GM04504 (cell line): ENCODE measurements around the gene NCAPG2.

ENCODE experiments used
- DNase-seq: peaks from one replicate; pipeline ENCODE4 v3.0.0-alpha.2; 2012; ENCODE audit warnings: low read depth

NCAPG2 gene

DNA sequence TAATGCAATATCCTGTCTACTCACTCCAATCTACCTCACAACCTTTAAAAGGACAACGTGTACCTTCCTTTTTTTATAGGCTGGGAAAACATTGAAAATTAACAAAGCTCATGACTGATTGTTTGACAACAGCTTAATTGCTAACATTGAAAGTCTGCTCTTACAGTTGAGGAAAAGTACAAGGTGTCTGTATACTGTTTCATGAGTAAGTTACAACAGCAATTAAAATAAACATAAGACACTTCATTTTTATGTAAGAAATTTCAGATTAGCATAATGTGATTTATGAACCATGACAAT lies 28.6 kb upstream of the NCAPG2 start:
- no peak for DNase-seq

DNA sequence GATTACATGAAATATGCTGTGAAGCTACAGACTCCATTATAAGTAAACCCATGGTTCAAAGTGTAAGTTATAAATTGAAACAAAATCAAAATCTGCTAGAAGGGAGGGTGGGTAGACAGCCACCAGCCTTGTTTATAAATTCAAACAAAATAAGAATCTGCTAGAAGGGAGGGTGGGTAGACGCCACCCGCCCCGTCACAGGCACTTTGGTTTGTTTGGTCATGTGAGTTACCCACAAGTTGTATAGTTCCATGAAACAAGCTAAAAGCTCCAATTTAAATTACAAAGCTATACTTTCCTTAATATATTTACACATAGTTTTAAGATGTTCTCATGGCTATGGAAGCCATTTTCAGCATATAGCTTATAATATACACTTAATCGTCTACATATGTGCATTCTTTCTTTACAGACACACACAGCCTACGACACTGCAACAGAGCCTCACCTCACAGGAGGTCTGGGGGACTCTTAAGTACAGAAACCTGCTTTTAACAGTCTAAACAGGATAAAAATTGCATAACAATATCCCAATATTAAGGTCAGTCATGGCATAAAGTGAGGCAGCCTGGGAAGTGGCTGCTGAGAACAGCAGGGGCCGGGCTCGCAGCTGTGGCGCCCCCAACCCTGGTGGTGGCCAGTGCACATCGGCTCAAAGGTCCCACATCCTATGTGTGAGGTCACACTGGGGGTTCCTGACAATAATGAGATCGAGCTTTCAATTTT lies 28.1 kb upstream of the NCAPG2 start:
- no peak for DNase-seq

DNA sequence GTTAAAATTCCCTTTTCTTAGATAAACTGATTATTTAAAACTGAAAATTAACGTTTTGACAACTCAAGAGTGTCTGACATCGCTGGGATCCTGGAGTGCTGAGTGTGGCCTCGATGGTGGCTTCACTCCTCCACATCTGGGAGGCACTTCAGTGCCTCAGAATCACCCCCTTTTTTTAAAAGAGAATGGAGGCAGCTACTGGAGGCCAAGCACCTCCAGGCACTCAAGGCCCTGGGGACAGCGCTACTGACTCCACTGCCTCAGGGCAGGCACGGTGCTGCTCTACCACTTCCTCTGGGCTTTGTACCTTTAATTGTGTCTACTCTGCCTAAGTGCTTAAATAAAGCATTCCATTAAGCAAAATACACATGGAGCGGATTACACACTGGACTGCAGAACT lies 27.2 kb upstream of the NCAPG2 start:
- DNase-seq: no peak

DNA sequence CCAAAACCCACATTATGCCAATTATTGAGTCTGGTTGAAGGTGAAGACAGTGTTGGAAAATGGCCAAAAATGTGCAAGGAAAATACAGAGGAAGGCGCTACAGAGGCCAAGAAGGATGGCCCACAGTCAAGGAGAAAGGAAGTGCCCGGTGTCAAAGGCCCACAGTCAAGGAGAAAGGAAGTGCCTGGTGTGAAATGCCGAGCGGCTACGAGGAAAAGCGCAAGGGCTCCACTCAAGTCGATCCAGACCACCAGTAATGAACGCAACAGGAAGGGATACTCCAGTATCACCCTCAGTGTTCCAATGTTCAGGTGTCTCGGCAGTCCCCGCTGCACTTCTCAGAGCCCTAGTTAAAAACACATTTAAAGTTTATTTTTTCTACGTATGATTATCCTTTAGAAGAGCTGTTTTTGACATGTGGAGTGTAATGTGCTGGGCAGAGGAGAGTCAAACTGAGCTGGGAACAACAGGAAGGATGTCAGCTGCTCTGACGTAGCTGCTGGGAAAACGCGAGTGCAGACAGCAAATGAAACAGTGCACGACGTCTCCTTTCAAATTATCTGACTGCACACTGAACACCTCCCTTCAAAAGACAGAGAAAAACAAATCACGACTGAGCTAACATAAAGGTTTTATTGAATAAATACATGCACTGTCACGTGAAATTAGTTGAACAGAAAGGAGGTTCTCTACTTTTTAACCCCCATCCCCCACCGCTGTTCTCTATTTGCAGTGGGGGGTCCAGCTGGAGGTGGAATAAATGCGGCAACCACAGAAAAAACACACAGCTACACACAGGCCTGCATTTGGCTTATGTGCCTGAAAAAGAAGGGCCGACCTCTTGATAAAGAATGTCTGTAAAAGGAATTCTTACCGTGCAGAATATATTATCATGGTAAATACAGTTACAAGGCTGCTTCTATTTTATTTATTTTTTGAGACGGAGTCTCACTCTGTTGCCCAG lies 26.1 kb upstream of the NCAPG2 start:
- no peak for DNase-seq

DNA sequence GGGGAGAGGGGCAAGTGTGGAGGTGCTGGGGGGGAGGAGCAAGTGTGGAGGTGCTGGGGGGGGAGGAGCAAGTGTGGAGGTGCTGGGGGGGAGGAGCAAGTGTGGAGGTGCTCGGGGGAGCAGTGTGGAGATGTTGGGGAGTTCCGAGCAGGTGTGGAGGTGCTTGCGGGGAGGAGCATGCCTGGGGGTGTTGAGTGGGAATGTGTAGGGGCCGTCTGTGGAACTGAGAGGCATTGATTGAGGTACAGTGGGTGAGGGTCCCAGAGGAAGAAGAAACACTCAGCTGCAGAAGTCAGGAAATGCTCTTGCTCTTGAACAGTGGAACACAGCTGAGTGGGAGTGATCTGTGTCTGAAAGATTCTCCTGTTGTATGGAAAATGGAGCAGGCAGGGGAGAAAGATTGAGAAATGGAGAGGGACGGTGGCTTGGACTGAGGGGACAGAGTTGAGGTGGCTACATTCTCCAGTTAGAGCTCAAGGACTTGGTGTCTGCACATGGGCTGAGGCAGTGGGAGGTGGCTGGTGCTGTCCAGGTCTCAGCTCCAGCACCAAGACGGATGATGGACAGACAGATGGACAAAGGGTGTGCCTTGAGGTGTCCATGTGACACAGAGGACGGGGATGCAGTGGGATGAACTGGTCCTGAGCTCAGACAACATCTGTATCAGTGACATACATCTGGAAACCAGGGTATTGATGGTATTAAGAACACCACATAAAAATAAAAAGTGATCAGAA lies 25.2 kb upstream of the NCAPG2 start:
- no peak for DNase-seq

DNA sequence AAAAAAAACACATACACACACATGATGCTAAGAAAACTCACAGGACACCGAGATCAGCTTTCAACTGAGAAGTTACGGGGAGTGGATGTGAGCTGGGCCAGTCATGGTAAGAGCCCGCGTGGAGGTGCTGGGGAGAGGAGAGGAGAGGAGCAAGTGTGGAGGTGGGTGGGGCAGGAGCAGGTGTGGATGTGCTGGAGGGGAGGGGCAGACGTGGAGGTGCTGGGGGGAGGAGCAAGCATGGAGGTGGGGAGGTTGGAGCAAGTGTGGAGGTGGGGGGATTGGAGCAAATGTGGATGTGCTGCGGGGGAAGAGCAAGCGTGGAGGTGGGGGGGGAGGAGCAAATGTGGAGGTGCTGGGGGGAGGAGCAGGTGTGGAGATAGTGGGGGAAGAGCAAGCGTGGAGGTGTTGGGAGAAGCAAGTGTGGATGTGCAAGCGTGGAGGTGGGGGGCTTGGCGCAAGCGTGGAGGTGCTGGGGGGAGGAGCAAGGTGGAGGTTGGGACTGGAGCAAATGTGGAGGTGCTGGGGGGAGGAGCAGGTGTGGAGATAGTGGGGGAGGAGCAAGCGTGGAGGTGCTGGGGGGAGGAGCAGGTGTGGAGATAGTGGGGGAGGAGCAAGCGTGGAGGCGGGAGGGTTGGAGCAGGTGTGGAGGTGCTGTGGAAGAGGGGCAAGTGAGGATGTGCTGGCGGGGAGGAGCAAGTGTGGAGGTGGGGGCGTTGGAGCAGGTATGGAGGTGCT lies 24.5 kb upstream of the NCAPG2 start:
- no peak for DNase-seq

DNA sequence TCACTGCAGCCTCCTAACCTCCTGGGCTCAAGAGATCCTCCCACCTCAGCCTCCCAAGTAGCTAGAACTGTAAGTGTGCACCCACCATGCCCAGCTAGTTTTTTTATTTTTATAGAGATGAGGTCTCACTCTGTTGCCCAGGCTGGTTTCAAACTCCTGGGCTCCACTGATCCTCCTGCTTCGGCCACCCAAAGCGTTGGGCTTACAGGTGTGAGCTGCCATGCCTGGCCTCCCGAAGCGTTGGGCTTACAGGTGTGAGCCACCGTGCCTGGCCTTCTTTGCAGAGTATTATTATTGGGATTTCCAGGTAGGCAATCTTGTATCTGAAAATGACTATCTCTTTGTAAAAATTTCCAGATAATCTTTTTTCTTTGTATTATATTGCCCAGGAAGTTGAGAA lies 23.1 kb upstream of the NCAPG2 start:
- no peak for DNase-seq

DNA sequence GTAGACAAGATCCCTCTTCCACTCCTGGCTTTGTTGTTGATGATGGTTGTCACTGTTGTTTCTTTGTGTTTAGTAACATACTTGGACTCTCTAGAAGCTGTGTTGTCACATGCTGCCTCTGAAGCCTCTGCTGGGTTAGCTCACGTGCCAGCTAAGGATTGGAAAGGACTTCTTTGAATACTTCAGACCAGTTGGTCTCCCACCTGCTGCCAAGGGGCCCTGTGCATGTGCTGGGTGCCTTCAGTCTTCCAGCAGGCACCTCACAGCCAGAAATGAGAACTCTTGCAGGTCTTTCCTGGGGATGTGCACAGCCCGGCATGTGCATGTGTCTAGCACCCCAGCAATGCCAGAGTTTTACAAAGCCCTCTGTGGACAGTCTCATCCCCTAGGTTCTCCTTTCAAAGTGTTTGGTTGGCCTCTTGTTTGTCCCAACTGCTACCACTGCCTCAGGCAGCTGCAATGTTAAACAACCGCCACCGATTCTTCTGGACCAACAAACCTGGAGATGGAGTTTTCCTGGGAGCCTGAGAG lies 21.7 kb upstream of the NCAPG2 start:
- no peak for DNase-seq

DNA sequence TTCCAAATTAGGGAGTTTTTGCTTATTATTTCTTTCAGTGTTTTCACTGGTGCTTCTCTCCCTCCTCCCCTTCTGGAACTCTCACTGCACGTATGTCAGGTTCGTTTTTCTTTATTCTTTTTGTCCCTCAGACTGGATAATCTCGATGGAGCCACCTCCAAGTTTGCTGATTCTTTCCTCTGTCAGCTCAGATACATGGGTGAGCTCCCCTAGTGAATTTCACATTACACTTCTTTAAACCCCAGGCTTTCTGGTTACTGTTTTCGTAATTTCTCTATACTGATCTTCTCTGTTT lies 20.8 kb upstream of the NCAPG2 start:
- no peak for DNase-seq

DNA sequence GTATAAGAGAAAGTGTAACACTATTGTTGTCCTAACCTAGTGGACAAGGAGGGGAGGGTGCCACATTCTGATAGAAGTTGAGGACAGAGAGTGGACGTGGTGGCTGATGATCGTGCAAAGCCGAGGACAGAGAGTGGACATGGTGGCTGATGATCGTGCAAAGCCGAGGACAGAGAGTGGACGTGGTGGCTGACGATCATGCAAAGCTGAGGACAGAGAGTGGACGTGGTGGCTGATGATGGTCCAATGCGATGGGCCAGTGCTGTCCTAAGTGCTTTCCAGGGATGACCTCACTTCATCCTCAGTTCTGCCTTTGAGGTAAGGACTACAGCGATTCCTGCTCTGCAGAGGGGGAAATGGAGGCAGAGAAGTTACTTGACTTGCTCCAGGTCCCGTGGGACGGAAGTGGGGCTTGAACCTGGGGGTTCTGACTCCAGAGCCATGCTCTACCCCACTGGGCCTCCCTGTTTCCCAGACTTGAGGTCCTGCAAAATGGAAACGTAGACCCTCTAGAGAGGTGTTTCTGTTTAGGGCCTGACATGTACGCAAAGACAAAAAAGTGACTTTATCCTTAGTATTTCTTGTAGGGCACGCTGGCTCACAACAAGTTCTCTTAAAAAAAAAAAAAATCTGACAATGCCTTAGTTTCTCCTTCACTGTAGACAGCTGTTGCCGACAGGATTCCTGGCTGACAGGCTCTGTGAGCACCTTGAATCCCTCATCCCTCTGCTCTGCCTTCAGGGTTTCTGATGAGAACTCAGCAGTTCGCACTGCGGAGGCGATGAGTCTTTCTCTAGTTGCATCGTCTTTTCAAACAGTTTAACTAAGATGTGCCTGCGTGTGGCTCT lies 20.3 kb upstream of the NCAPG2 start:
- no peak for DNase-seq

DNA sequence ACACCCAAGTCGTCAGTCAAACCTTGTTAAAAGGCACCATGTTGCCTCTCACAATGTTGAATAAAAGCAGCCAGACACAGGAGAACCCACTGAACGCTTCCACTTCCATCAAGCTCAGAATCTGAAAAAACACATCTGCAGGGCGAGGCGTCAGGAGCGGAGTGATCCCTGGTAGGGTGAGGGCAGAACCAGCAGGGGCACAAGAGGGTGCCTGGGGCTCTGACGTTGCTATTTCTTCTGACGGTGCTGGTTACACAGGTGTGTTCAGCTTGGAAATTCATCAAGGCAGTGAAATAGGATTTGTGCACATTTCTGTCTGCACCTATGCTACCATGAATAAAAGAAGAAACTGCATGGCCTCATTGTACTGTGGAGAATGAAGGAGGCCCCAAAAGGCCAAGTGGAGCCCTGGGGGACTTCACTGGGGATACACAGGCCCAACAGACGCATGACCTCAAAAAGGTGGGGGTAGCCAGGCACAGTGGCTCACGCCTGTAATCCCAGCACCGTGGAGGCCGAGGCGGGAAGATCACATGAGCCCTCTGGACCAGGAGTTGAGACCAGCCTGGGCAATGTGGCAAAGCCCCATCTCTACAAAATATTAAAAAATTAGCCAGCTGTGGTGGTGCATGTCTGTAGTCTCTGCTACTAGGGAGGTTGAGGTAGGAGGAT lies 19.2 kb upstream of the NCAPG2 start:
- DNase-seq: no peak

DNA sequence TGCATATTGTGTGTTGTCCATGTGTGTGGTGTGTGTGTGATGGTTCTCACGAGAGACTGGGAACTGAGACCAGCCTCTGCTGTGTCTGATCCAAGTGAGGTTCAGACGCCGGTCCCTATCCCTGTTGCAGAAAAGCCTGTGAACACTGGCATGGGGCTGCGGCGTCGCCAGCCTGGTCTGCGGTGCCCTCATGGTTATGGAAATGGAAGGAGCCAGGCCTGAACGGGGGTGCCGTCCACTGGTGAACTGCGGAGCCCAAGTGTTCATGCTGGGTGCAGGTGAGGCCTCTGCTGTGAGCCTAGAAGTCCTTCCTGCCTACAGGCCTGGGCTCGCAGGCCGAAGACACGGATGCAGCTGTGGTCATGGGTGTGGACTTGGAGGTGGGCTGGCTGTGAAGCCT lies 18.7 kb upstream of the NCAPG2 start:
- DNase-seq: no peak

DNA sequence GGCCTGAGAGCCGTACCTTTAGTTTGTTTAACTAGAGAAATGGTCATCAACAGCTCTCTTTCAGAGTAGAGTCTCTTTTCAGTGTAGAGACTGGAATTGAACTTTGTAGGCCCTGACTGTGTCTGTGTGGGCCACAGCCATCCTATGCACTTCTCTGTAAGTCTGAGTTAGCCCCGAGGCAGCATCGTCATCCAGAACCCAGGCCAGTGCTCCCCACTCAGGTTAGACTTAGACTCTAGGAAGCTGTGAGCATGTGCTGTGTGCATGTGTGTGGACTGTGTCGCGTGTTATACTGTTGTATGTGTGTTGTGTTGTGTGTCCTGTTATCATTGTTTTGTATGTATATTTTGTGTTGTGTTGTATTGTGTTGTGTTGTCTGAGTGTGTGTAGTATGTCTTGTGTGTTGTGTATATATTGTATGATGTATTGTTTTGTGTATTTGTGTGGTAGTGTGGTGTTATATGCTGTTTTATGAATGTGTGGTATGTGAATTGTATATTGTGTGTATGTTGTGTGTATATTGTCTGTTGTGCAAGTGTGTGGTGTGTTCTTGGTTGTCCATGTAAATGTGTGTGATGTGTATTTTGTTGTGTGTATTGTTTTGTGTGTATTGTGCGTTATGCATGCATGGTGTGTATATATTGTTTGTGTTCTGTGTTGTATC lies 18.1 kb upstream of the NCAPG2 start:
- DNase-seq: no peak

DNA sequence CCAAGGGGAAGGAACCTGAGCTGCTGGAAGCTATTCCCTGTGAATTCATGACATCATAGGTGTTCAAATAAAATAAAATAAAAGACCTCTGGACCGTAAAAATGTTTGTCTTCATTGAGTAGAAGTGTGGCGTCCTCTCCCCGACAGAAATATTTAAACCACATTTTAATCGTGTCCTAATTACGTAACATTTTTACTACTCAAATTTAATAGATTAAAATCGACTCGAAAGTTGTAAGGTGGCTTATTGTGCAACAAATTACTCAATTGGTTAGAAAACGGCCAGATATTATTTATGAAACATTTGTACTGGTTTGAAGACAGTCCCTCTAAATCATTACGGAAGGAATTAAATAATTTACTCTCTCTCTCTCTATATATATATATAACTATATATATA lies 15.5 kb upstream of the NCAPG2 start:
- no peak for DNase-seq

DNA sequence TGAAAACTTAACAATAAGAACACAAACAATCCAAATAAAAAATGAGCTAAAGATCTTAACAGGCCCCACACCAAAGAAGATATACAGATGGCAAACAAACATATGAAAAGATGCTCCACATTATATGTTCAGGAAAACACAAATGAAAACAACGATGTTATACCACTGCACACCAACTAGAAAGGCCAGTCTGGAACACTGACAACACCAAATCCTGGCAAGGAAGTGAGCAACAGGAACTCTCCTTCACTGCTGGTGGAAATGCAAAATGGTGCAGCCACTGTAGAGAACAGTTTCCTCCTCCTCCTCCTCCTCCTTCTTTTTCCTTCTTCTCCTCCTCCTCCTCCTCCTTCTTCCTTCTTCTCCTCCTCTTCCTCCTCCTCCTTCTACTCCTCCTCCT lies 12.2 kb upstream of the NCAPG2 start:
- no peak for DNase-seq

DNA sequence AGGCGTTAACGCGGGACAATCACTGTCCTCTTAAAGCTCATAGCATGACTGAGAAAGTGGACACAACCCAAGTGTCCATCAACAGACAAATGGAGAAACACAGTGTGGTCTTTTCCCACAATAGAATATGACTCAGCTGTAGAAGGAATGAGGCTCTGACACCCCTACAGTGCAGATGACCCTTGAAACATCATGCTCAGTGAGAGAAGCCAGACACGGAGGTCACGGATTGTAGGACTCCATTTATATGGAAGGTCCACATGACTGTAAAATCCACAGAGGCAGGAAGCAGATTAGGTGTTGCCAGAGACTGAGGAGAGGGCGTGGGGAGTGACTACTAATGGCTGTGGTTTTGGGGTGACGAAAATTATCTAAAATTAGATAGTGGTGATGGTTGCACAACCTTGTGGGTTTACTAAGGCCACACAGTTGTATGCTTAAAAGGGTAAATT lies 6.1 kb upstream of the NCAPG2 start:
- peak; percentile 25 for DNase-seq

DNA sequence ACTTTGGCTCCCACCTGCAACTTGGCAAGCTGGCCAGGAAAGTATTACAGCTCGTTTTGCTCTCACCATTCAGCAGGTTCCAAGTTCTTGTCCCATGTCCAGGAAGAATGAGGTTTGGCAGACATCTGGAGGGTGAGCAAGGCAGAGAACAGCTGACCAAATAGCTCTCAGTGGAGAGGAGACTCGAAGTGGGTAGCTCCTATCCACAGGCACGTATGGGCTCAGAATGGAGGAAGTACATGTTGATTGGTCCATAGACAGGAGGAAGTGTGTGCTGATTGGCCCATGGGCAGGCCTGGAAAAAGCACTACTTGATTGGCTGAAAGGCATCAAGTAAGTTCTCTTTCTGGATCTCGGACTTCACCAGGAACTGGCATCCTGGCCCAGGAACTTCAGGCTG lies 3.0 kb upstream of the NCAPG2 start:
- no peak for DNase-seq

DNA sequence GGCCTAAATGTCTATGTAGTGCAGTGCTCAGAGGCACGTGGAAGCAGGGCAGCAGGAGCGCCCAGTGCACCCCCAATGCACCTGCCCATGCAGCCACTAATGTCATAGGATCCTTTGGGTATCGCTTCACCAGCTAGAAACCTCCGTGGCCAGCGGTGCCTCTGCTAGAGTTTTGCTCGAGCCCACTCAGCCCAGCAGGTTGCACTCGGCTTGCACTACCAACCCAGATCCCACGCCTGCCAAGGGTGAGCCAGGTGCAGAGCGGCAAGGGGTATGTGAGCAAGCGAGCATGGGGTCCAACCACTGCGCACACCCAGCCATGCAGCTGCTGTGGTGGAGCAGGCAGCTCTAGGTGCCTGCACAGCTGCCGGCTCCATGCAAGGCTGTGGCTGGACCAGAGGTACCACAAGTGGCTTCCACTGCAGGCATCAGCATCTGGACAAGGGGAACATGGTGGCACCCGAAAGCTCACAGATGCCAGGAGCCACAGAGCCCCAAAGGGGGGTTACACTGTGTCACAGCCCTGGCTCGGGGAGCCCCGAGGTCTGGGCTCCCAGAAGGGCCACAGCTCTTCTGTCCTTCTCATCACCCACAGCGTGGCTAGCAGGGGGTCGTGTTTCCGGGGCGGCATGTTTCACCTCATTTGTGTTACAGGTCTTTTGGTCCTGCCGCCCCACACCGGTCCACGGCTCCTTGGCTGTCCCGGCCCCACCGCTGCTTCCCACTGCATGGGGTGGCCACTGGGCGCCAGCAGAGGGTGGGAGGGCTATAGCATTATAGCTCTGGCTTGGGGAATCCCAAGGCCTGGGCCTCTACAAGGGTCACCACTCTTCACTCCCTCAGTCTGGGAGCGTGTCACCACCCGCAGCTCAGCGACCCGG lies 2.3 kb upstream of the NCAPG2 start:
- DNase-seq: no peak

DNA sequence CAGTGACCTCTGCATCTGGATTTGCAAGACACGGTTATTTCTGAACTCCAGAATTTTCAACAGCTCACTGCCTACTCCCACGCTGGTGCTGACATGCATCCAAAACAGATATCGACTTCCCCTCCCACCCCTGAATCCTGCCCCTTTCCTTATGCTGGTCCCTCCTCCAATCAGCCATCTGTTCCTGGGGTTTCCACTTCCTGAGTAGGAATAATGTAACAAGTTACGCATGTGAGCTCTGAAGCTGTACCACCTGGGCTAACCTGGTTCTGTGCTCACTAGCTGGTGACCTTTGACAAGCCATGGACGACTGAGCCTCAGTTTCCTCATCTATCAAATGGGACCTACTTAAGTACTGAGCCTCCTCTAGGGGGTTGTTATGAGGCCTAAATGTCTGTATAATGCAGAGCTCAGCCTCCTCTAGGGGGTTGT lies 1.7 kb upstream of the NCAPG2 start:
- no peak for DNase-seq
